Dendritic cell treated with granulocyte-macrophage colony-stimulating factor and Interleukin-4, amounts not matched to agents 40 ng/mL and 50 ng/mL, for 4 days (primary cell): ENCODE measurements around the gene ABLIM1.

ENCODE experiments used
- H3K27ac Mint-ChIP-seq: one replicate; pipeline ENCODE4 v1.8.0; 2022; ENCODE audit warnings: mild to moderate bottlenecking, mixed read lengths
- H3K27me3 Mint-ChIP-seq: one replicate; pipeline ENCODE4 v1.8.0; 2022; ENCODE audit warnings: mild to moderate bottlenecking, mixed read lengths
- H3K36me3 Mint-ChIP-seq: one replicate; pipeline ENCODE4 v1.8.0; 2022; ENCODE audit warnings: low read depth, mixed read lengths
- H3K4me1 Mint-ChIP-seq: one replicate; pipeline ENCODE4 v1.8.0; 2022; ENCODE audit warnings: low read depth, mixed read lengths
- H3K4me3 Mint-ChIP-seq: one replicate; pipeline ENCODE4 v1.8.0; 2022; ENCODE audit warnings: mild to moderate bottlenecking, moderate library complexity, mixed read lengths
- H3K9me3 Mint-ChIP-seq: one replicate; pipeline ENCODE4 v1.8.0; 2022; ENCODE audit warnings: mixed read lengths
- intact Hi-C: fragments of 100-400 bp; cut with micrococcal nuclease; formaldehyde crosslinking; loops from one replicate; pipeline ENCODE4 v1.15.0; 2022

The ABLIM1 gene

DNA sequence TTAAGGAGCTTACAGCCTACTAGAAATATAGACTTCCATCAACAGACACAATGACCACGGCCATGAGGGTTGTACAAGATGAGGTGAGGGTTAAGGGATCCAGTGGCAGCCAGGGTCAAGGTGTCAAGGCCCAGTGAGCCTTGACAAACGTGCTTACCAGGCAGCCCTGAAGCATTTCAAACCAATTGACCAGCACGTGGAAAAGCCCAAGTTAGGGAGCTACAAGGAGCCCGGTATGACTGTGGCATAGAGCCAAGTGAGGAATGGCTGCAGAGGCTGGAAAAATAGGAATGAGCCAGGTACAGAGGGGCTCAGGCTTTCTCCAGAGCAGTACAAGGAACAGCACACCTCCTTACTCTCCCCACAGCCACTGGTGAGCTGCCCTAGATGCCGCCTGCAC is 266.5 kb downstream of the ABLIM1 start:
- Mint-ChIP-seq H3K4me3 (no peak overlapping the region), H3K9me3 (no peaks in the 10 kb centered on the region), H3K36me3 (no peaks in the 10 kb centered on the region), H3K27me3 (peaks cover 8% of the 10 kb centered on the region), H3K4me1 (no peaks in the 10 kb centered on the region), H3K27ac (no peak overlapping the region)
- intact Hi-C loops: no loop called here

DNA sequence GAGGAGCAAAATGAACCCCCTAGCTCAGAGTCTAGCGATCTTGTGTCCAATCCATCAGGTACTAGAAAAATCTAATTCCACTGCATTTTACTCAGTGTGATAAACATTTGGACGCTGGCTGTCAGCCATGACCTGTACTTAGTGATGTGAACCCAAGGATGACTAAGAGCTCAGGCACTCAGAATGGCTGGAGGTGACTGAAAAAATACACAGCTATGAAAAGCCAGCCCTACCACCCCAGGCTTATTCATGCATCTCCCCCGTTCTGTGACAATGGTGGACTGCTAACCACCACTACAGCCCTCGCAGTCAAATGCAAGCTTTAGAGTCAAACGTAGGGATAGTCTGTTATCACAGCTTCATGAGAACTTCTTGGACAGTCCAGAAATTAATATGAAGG is 268.6 kb downstream of the ABLIM1 start:
- Mint-ChIP-seq H3K9me3 (no peaks in the 10 kb centered on the region), H3K27ac (no peak overlapping the region), H3K4me3 (no peak overlapping the region), H3K27me3 (peaks cover 7% of the 10 kb centered on the region), H3K4me1 (no peaks in the 10 kb centered on the region), H3K36me3 (no peaks in the 10 kb centered on the region)
- intact Hi-C loops: no loop called here

DNA sequence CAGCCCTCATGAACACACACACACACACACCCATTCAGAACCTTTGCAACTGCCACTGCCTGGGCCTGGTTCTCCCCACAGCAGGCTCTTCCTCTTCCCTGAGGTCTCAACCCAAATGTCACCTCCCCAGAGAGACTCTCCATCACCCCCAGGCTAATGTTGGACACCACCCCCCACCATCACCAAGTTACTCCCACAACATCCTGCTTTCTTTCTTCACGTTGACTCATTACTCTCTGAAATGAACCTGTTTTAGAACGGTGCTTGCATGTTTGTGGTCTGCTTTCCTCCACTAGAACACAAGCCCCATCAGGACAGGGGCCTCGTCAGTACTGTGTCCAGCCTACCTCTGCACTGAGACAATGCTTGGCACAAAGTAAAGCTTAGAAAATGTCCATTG is 269.8 kb downstream of the ABLIM1 start:
- Mint-ChIP-seq H3K4me3 (no peak overlapping the region), H3K36me3 (no peaks in the 10 kb centered on the region), H3K27me3 (peaks cover 5% of the 10 kb centered on the region), H3K4me1 (no peaks in the 10 kb centered on the region), H3K27ac (no peak overlapping the region), H3K9me3 (no peaks in the 10 kb centered on the region)
- intact Hi-C loops: no loop called here

DNA sequence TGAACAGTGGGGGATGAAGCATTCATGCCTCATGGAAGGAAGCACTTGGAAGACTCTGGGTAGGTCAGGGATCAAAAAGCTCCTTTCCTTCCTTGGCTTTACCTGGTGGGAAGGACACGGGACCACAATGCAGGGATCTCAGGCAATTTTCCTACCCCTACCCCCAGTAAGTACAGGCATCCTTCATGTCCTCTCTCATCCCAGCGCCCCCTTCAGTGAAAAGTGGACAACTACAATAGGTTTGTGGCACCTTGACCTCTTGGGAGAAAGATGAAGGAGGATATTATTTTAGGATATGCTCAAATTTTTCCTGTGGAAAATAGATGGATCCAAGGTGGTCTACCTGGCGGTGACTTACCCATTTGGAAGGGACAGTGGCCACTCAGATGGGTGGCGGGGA is 270.3 kb downstream of the ABLIM1 start:
- Mint-ChIP-seq H3K4me1 (no peaks in the 10 kb centered on the region), H3K9me3 (no peaks in the 10 kb centered on the region), H3K36me3 (no peaks in the 10 kb centered on the region), H3K27me3 (peaks cover 5% of the 10 kb centered on the region), H3K4me3 (no peak overlapping the region), H3K27ac (no peak overlapping the region)
- intact Hi-C loops: no loop called here

DNA sequence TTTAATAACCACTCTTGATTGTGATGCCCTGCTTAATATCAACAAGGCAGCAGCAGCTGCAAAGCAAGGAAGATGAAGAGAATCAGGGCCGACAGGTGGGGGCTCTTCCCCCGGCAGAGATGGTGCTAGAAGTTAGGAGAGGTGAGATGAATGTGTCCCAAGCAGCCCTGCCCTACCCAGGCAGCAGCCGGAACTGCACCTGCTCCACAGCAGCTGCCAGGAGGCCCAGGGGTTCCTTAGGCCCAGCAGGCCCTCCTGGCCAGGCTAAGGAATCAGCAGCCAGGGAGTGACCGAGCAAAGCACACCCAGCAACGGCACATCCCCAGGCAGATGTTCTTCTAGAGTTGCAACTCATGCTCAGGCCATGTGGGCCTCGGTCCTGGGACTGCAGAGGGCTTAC is 271.6 kb downstream of the ABLIM1 start:
- H3K27ac Mint-ChIP-seq: no peak overlapping the region
- no peaks in the 10 kb centered on the region for H3K36me3 Mint-ChIP-seq
- H3K27me3 Mint-ChIP-seq: peaks cover 7% of the 10 kb centered on the region
- intact Hi-C loops: no loop called here
- H3K9me3 Mint-ChIP-seq: no peaks in the 10 kb centered on the region
- no peaks in the 10 kb centered on the region for H3K4me1 Mint-ChIP-seq
- no peak overlapping the region for H3K4me3 Mint-ChIP-seq

DNA sequence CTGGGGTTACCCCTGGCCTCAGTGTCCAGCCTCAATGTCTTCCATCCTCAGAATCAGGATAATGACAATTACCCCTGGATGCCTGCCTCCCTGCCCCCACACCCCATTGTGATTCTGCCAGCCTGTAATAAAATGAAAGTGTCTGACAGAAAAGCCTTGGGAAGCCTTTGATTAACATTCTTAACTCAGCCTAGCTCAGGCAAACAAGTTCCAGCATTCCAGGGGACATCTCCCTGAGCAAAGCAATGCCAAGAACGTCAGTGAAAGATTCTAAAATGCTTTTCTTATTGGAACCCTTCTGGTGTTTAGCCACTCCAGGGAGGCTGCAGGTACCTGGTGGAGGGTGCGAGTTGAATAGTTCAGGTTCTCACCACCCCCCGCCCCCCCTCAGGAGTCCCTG is 272.5 kb downstream of the ABLIM1 start:
- H3K4me3 Mint-ChIP-seq: no peak overlapping the region
- H3K36me3 Mint-ChIP-seq: no peaks in the 10 kb centered on the region
- intact Hi-C loops: no loop called here

DNA sequence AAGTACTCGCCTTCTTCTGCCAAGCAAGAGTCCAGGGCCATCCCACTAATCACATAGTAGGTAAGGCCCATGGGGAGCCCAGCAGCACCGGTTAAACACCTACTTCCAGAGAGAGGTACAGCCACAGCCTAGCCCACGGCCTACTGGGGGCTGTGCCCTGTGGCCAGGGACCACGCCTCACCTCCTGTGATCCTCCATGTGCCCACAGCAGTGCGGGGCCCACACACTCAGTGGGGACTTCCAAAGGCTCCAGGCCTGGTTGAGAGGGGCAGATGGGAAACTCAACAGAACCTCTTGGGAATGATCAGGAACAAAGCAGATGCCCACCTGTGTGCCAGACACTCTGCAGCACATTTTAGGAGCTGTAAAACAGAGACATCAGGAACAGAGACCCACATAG is 273.5 kb downstream of the ABLIM1 start:
- intact Hi-C loops: no loop called here
- Mint-ChIP-seq H3K27me3 (peaks cover 8% of the 10 kb centered on the region), H3K4me3 (no peak overlapping the region), H3K9me3 (no peaks in the 10 kb centered on the region), H3K4me1 (no peaks in the 10 kb centered on the region), H3K36me3 (no peaks in the 10 kb centered on the region), H3K27ac (no peak overlapping the region)

More for the DNA sequence above, 272.5 kb downstream of the ABLIM1 start:
- H3K9me3 Mint-ChIP-seq: no peaks in the 10 kb centered on the region
- H3K27me3 Mint-ChIP-seq: peaks cover 7% of the 10 kb centered on the region
- no peak overlapping the region for H3K27ac Mint-ChIP-seq
- no peaks in the 10 kb centered on the region for H3K4me1 Mint-ChIP-seq

DNA sequence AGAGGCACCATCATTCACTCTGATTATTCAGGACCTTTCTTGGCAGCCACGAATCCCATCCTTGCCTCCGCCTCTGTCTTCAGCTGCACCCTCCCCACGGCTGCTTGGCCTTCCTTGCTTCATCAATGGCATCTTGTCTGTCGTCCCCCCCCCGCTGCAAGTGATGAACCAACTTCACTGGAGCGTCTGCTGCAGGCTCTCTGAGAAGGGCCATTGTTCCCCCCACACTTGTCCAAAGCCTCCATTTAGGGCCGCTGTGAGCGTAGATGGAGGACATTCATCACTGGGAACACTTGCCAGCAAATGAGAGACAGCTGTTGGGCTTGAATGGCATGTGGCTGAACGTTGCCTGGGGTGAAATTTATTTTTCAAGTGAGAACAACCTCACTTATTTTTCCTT is 273.9 kb downstream of the ABLIM1 start:
- intact Hi-C loops: no loop called here
- no peak overlapping the region for H3K27ac Mint-ChIP-seq
- no peaks in the 10 kb centered on the region for H3K36me3 Mint-ChIP-seq
- H3K27me3 Mint-ChIP-seq: peaks cover 8% of the 10 kb centered on the region
- H3K4me3 Mint-ChIP-seq: no peak overlapping the region
- no peaks in the 10 kb centered on the region for H3K9me3 Mint-ChIP-seq
- no peaks in the 10 kb centered on the region for H3K4me1 Mint-ChIP-seq
